Measurements from ENCODE around the gene BCL2L2. TPM values are rescaled to one million over a fixed set of nuclear protein-coding genes. Genes with fewer than 3 reads are reported as not detected.

Gene BCL2L2
- total RNA-seq, 1 donor from 2014 or later = 35.4 TPM

GRCh38 chr14:23346693-23347405, 40.2 kb downstream of the BCL2L2 start:
- intact Hi-C loops (cut with DNase I) = no loop called here
- ATAC-seq (peak; percentile 32), DNase-seq (ENCODE audit: missing footprints) (no peak)

GRCh38 chr14:23347406-23348296, 41.0 kb downstream of the BCL2L2 start:
- intact Hi-C loops (cut with DNase I) = no loop called here
- DNase-seq (ENCODE audit: missing footprints) (no peak), ATAC-seq (no peak)

- ATAC-seq (no peak), DNase-seq (ENCODE audit: missing footprints) (no peak)
- intact Hi-C loops (cut with DNase I) = no loop called here
These were observed 41.6 kb downstream of the BCL2L2 start for GRCh38 chr14:23348297-23348655.

- ATAC-seq (no peak), DNase-seq (ENCODE audit: missing footprints) (no peak)
- intact Hi-C loops (cut with DNase I) = no loop called here
These were observed 42.7 kb downstream of the BCL2L2 start for GRCh38 chr14:23349156-23349845.

GRCh38 chr14:23351681-23352505, 45.3 kb downstream of the BCL2L2 start:
- ATAC-seq (peak; percentile 18), DNase-seq (ENCODE audit: missing footprints) (peak; percentile 69)
- intact Hi-C loops (cut with DNase I) = no loop called here

GRCh38 chr14:23352506-23353432, 46.1 kb downstream of the BCL2L2 start, which contains the start of gene SLC22A17:
Gene SLC22A17, minus strand, starts transcription at chr14:23352887.
- peak; percentile 93 for ATAC-seq
- intact Hi-C loops (cut with DNase I) = no loop called here
- peak; percentile 83 for DNase-seq (ENCODE audit: missing footprints)

GRCh38 chr14:23353433-23353780, 46.8 kb downstream of the BCL2L2 start:
- intact Hi-C loops (cut with DNase I) = no loop called here
- peak; percentile 45 for DNase-seq (ENCODE audit: missing footprints)
- no peak for ATAC-seq

GRCh38 chr14:23354990-23355389, 48.4 kb downstream of the BCL2L2 start:
- ATAC-seq (no peak), DNase-seq (ENCODE audit: missing footprints) (no peak)
- intact Hi-C loops (cut with DNase I) = no loop called here

- no peak for ATAC-seq
- intact Hi-C loops (cut with DNase I) = no loop called here
- no peak for DNase-seq (ENCODE audit: missing footprints)
These were observed 49.3 kb downstream of the BCL2L2 start for GRCh38 chr14:23355871-23356435.

GRCh38 chr14:23356662-23357061, 50.0 kb downstream of the BCL2L2 start:
- ATAC-seq (no peak), DNase-seq (ENCODE audit: missing footprints) (no peak)
- intact Hi-C loops (cut with DNase I) = no loop called here

- ATAC-seq (no peak), DNase-seq (ENCODE audit: missing footprints) (peak; percentile 68)
- intact Hi-C loops (cut with DNase I) = no loop called here
These were observed 50.6 kb downstream of the BCL2L2 start for GRCh38 chr14:23357261-23357660.

- no peak for DNase-seq (ENCODE audit: missing footprints)
- no peak for ATAC-seq
- intact Hi-C loops (cut with DNase I) = no loop called here
These were observed 51.4 kb downstream of the BCL2L2 start for GRCh38 chr14:23358042-23358441.

- DNase-seq (ENCODE audit: missing footprints) (no peak), ATAC-seq (no peak)
- intact Hi-C loops (cut with DNase I) = no loop called here
These were observed 52.0 kb downstream of the BCL2L2 start for GRCh38 chr14:23358553-23359166.

GRCh38 chr14:23359167-23359626, 52.6 kb downstream of the BCL2L2 start:
- DNase-seq (ENCODE audit: missing footprints) = peak; percentile 62
- ATAC-seq = no peak
- intact Hi-C loops (cut with DNase I) = no loop called here

GRCh38 chr14:23359722-23360447, 53.3 kb downstream of the BCL2L2 start:
- DNase-seq (ENCODE audit: missing footprints) (peak; percentile 40), ATAC-seq (no peak)
- intact Hi-C loops (cut with DNase I) = no loop called here

- intact Hi-C loops (cut with DNase I) = no loop called here
- DNase-seq (ENCODE audit: missing footprints) (peak; percentile 62), ATAC-seq (no peak)
These were observed 53.9 kb downstream of the BCL2L2 start for GRCh38 chr14:23360496-23360895.
